Measurements from ENCODE around the gene PIGW. TPM values are rescaled to one million over a fixed set of nuclear protein-coding genes. Genes with fewer than 3 reads are reported as not detected.

PIGW gene
- total and polyA plus RNA-seq, 10 of the 15 experiments (the other 5 are each of a cell fraction or from before 2014, with no cell fraction given) = 6.0 to 31.5 (median 13.8) TPM

GRCh38 chr17:36486204-36487194, 48.3 kb upstream of the PIGW start, which contains the start of gene ZNHIT3 (continued):
- TF ChIP-seq SKIL (IDR thresholded peaks at IDR 0.05; ENCODE audit: low read depth, poor library complexity, severe bottlenecking) (no peak), ZBTB4 (CRISPR knock-in tag; IDR thresholded peaks at IDR 0.05) (no peak), TAF1 (IDR thresholded peaks at IDR 0.05; ENCODE audit: borderline replicate concordance, low read depth, low read length) (peak; percentile 84), E2F8 (IDR thresholded peaks at IDR 0.05; ENCODE audit: low read depth, partially characterized antibody) (peak; percentile 32)
